Pancreas (tissue), 10 donors: ENCODE data around the gene TBC1D5. TPM values are rescaled to one million over a fixed set of nuclear protein-coding genes. Genes with fewer than 3 reads are reported as not detected.

Experiments used
- ATAC-seq, 4 donors: fragments of 200-7000 bp; cut with Tn5 transposase; one replicate each; pipeline versions ENCODE4 v1.8.0 to v1.9.1; 2020; ENCODE audit warnings: mild to moderate bottlenecking in 4 of 4, moderate library complexity in 4 of 4
- DNase-seq, 6 donors: peaks; one replicate each; pipeline ENCODE4 v3.0.0-alpha.2; 2020
- FAIRE-seq: peaks from 2 replicates; lab custom pipeline; 2012; peaks lifted over from hg19 to GRCh38; lab: Jason Lieb, UNC
- H3K27ac ChIP-seq, 4 donors: fragments of 200-600 bp; sonication (generic); 1 replicate in 3 of 4; 2 replicates in 1 of 4; pipeline versions ENCODE4 v1.5.0 to v1.8.0; 2020
- H3K27me3 ChIP-seq, 4 donors: fragments of 200-600 bp; one replicate each; pipeline ENCODE4 v1.8.0; 2021
- H3K36me3 ChIP-seq, 3 donors: fragments of 200-600 bp; sonication (generic) in 1 of 3; one replicate each; pipeline versions ENCODE4 v1.5.0 to v1.8.0; 2020 to 2021
- H3K4me1 ChIP-seq, 3 donors: fragments of 200-600 bp; one replicate each; pipeline ENCODE4 v1.8.0; 2021
- H3K4me3 ChIP-seq, 4 donors: fragments of 200-600 bp; sonication (generic) in 2 of 4; one replicate each; pipeline versions ENCODE4 v1.5.0 to v1.8.0; 2020 to 2021
- H3K9me3 ChIP-seq, 4 donors: fragments of 200-600 bp; one replicate each; pipeline ENCODE4 v1.8.0; 2021
- CTCF ChIP-seq, 4 donors: fragments of 200-600 bp; sonication (generic) in 3 of 4; IDR thresholded peaks; one replicate each; pipeline versions ENCODE4 v1.5.0 to v1.8.0; 2021; ENCODE audit warnings: antibody characterized with exemption in 4 of 4
- WGBS, 2 donors: extraction: QIAGEN DNeasy Blood & Tissue Kit; methylation state at CpG; one replicate each; pipeline ENCODE4 v1.1.7; 2013; 5-methylcytosine and 5-hydroxymethylcytosine counted together
- intact Hi-C, 3 donors: fragments of 100-400 bp; cut with DNase I; formaldehyde crosslinking; loops; one replicate each; pipeline versions ENCODE4 v1.11.1 to v1.14.2; 2022
- polyA plus RNA-seq, 2 donors: library from polyadenylated mRNA; stranded (reverse); fragments of 200-250 nt; gene quantifications; one replicate each; pipeline ENCODE4 v1.2.3, GENCODE V29; 2013
- total RNA-seq, 6 donors: library from RNA; stranded (reverse); fragmentation: NEBNext Ultra II Directional in 4 of 6; extraction: Animal tissue kit (Norgen Biotek cat#: 25700) in 4 of 6; gene quantifications; one replicate each; pipeline versions ENCODE4 v1.2.1 to v1.2.4, GENCODE V29; 2021 to 2023
- donor health status: healthy with polysubstance abuse.
- donor health status: DM: no; HTN: no; CAD: no; lungs with moderate emphysema.
- donor health status: DM: no; HTN: no; CAD: no.
- donor health status: control.
- donor health status: control.
- donor health status: Bipolar disorder and iron deficiency.
- donor health status: DM: yes; HTN: yes; CAD: no.
- donor health status: DM: no; HTN: no; CAD: no.
- donor health status: DM: no; HTN: no; CAD: no.
- donor health status: DM: yes; HTN: yes; CAD: no.

Gene TBC1D5
- total and polyA plus RNA-seq, 8 donors = 6.5 to 39.2 (median 19.9) TPM

- no peak for DNase-seq
- no peak for FAIRE-seq
- no peak for ATAC-seq
- intact Hi-C loops = no loop called here
- Histone ChIP-seq H3K4me1 (peaks cover 0 to 3% (median 0%) of the 10 kb centered on the region in 3 donors), H3K4me3 (no peak overlapping the region), H3K9me3 (no peaks in the 10 kb centered on the region), H3K36me3 (no peaks in the 10 kb centered on the region), H3K27ac (no peak overlapping the region), H3K27me3 (no peaks in the 10 kb centered on the region)
- no peak for TF ChIP-seq CTCF (IDR thresholded peaks at IDR 0.05)
- 91 to 97% methylated on average over 1 of the region's 1 CpG for WGBS, 2 donors
Measured at GRCh38 chr3:17631609-17632008, 110.8 kb downstream of the TBC1D5 start.

GRCh38 chr3:17629400-17629799 is 113.0 kb downstream of the TBC1D5 start:
- no peaks in the 10 kb centered on the region for H3K9me3 ChIP-seq
- no peak overlapping the region for H3K4me3 ChIP-seq
- peaks cover 0 to 3% (median 0%) of the 10 kb centered on the region in 3 donors for H3K4me1 ChIP-seq
- FAIRE-seq (no peak), ATAC-seq (no peak), DNase-seq (no peak)
- no peak for TF ChIP-seq CTCF (IDR thresholded peaks at IDR 0.05)
- intact Hi-C loops = no loop called here
- H3K27ac ChIP-seq = no peak overlapping the region
- no peaks in the 10 kb centered on the region for H3K27me3 ChIP-seq
- H3K36me3 ChIP-seq = no peaks in the 10 kb centered on the region

- intact Hi-C loops = no loop called here
- Histone ChIP-seq H3K27me3 (no peaks in the 10 kb centered on the region), H3K36me3 (no peaks in the 10 kb centered on the region), H3K9me3 (no peaks in the 10 kb centered on the region), H3K4me1 (peaks cover 0 to 3% (median 0%) of the 10 kb centered on the region in 3 donors), H3K4me3 (no peak overlapping the region), H3K27ac (no peak overlapping the region)
- no peak for FAIRE-seq
- whole genome bisulfite sequencing, 2 donors = 90 to 96% methylated on average over 1 of the region's 1 CpG
- no peak for ATAC-seq
- TF ChIP-seq CTCF (IDR thresholded peaks at IDR 0.05) = no peak
- DNase-seq = no peak
Measured at GRCh38 chr3:17626395-17626794, 116.0 kb downstream of the TBC1D5 start.

GRCh38 chr3:17625133-17625532 is 117.3 kb downstream of the TBC1D5 start:
- no peak for ATAC-seq
- Histone ChIP-seq H3K4me1 (peaks cover 0 to 3% (median 0%) of the 10 kb centered on the region in 3 donors), H3K9me3 (no peaks in the 10 kb centered on the region), H3K4me3 (no peak overlapping the region), H3K27me3 (no peaks in the 10 kb centered on the region), H3K27ac (no peak overlapping the region), H3K36me3 (no peaks in the 10 kb centered on the region)
- no peak for DNase-seq
- no peak for TF ChIP-seq CTCF (IDR thresholded peaks at IDR 0.05)
- intact Hi-C loops = no loop called here
- FAIRE-seq = no peak
- WGBS, 2 donors = 67 to 70% methylated on average over 2 of the region's 2 CpGs

GRCh38 chr3:17623464-17623863 is 119.0 kb downstream of the TBC1D5 start:
- H3K27ac ChIP-seq = no peak overlapping the region
- FAIRE-seq (no peak), DNase-seq (no peak), ATAC-seq (no peak)
- 96 to 100% methylated on average over 2 of the region's 2 CpGs for WGBS, 2 donors
- no peaks in the 10 kb centered on the region for H3K9me3 ChIP-seq
- H3K27me3 ChIP-seq = no peaks in the 10 kb centered on the region
- no peaks in the 10 kb centered on the region for H3K36me3 ChIP-seq
- no peaks in the 10 kb centered on the region for H3K4me1 ChIP-seq
- intact Hi-C loops = no loop called here
- H3K4me3 ChIP-seq = no peak overlapping the region
- TF ChIP-seq CTCF (IDR thresholded peaks at IDR 0.05) = no peak
